NCI-H2171 treated with DMSO at 0.1 percent for 48 hours (cell line): ENCODE measurements around the gene CRYGS.
"Not testable (repeated sequence)": the region's sequence is repeated elsewhere in the genome, so short reads cannot be mapped to it uniquely, and the experiment has no call there.

Experiments
- DNase-seq: peaks from one replicate; lab custom pipeline; 2025; lab: John Stamatoyannopoulos, UW

The CRYGS gene

GRCh38 chr3:186544281-186544680 is at the start of gene CRYGS:
TSS of gene CRYGS (minus strand) at chr3:186544380. CDS start at chr3:186544326, 54 bp downstream.
- no peak for DNase-seq

GRCh38 chr3:186593862-186594261 is 49.7 kb upstream of the CRYGS start:
- DNase-seq = no peak

- DNase-seq = no peak
These were observed 48.5 kb upstream of the CRYGS start for GRCh38 chr3:186592682-186593081.

- peak; percentile 4 for DNase-seq
These were observed 46.6 kb upstream of the CRYGS start for GRCh38 chr3:186590580-186591295.

- DNase-seq = peak; percentile 27
These were observed 45.8 kb upstream of the CRYGS start for GRCh38 chr3:186589856-186590579.

- DNase-seq = peak; percentile 1
These were observed 44.9 kb upstream of the CRYGS start for GRCh38 chr3:186589121-186589520.

GRCh38 chr3:186588632-186589031 is 44.5 kb upstream of the CRYGS start:
- no peak for DNase-seq

- no peak for DNase-seq
These were observed 43.0 kb upstream of the CRYGS start for GRCh38 chr3:186587183-186587582.

GRCh38 chr3:186586245-186586644 is 42.1 kb upstream of the CRYGS start:
- DNase-seq = not testable (repeated sequence)

- DNase-seq = no peak
These were observed 39.7 kb upstream of the CRYGS start for GRCh38 chr3:186583831-186584230.

GRCh38 chr3:186582541-186582940 is 38.4 kb upstream of the CRYGS start:
- DNase-seq = no peak

- DNase-seq = no peak
These were observed 36.6 kb upstream of the CRYGS start for GRCh38 chr3:186580785-186581184.

- DNase-seq = no peak
These were observed 33.3 kb upstream of the CRYGS start for GRCh38 chr3:186577521-186577920.

- no peak for DNase-seq
These were observed 27.4 kb upstream of the CRYGS start for GRCh38 chr3:186571644-186572013.

GRCh38 chr3:186570941-186571643 is 26.9 kb upstream of the CRYGS start:
- no peak for DNase-seq

- DNase-seq = peak; percentile 99
These were observed 26.1 kb upstream of the CRYGS start, which contains the start of gene DNAJB11 for GRCh38 chr3:186570096-186570940. TSS of gene DNAJB11 (plus strand) at chr3:186570720. CDS start at chr3:186570898, 178 bp downstream.

GRCh38 chr3:186569779-186570095 is 25.6 kb upstream of the CRYGS start:
- no peak for DNase-seq

GRCh38 chr3:186569361-186569760 is 25.2 kb upstream of the CRYGS start:
- DNase-seq = not testable (repeated sequence)

GRCh38 chr3:186567072-186567921 is 23.1 kb upstream of the CRYGS start, which contains the start of gene TBCCD1:
TSS of gene TBCCD1 (minus strand) at chr3:186567339. CDS start at chr3:186564329, 3,010 bp downstream.
- peak; percentile 85 for DNase-seq

- no peak for DNase-seq
These were observed 22.5 kb upstream of the CRYGS start for GRCh38 chr3:186566772-186567071.

GRCh38 chr3:186564586-186564985 is 20.4 kb upstream of the CRYGS start:
- no peak for DNase-seq
